ENCODE results near the gene PPP2R2B.

DNA sequence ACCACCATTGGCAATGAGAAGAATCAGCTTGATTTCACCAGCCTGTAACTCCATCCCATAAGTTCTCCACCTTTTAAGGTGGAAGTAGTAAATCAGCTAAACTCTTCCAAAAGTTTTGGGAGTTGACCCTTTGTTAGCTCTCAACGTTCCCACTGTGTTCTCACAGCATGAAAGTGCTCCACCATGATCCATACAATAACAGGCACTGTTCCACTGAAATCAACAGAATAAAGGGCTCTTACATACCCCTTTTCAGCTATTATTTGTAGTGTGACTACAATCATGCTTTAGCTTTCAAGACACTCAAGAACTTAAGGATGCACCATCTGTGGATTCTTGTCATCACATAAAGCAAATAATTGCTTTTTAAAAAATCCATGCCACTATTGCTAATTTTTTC lies 81.6 kb downstream of the PPP2R2B start:
- no peak for TF ChIP-seq YY1 (IDR thresholded peaks at IDR 0.05; ENCODE audit: low read depth)
- TF ChIP-seq, protein P1, sequence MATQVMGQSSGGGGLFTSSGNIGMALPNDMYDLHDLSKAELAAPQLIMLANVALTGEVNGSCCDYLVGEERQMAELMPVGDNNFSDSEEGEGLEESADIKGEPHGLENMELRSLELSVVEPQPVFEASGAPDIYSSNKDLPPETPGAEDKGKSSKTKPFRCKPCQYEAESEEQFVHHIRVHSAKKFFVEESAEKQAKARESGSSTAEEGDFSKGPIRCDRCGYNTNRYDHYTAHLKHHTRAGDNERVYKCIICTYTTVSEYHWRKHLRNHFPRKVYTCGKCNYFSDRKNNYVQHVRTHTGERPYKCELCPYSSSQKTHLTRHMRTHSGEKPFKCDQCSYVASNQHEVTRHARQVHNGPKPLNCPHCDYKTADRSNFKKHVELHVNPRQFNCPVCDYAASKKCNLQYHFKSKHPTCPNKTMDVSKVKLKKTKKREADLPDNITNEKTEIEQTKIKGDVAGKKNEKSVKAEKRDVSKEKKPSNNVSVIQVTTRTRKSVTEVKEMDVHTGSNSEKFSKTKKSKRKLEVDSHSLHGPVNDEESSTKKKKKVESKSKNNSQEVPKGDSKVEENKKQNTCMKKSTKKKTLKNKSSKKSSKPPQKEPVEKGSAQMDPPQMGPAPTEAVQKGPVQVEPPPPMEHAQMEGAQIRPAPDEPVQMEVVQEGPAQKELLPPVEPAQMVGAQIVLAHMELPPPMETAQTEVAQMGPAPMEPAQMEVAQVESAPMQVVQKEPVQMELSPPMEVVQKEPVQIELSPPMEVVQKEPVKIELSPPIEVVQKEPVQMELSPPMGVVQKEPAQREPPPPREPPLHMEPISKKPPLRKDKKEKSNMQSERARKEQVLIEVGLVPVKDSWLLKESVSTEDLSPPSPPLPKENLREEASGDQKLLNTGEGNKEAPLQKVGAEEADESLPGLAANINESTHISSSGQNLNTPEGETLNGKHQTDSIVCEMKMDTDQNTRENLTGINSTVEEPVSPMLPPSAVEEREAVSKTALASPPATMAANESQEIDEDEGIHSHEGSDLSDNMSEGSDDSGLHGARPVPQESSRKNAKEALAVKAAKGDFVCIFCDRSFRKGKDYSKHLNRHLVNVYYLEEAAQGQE (IDR thresholded peaks at IDR 0.05; ENCODE audit: low read depth): no peak
- TF ChIP-seq FOXM1 (IDR thresholded peaks at IDR 0.05; ENCODE audit: borderline replicate concordance, low read depth): no peak
- no peak for TF ChIP-seq CEBPB (IDR thresholded peaks at IDR 0.05)
- TF ChIP-seq EP300 (IDR thresholded peaks at IDR 0.05; ENCODE audit: borderline replicate concordance): no peak
- no peak for TF ChIP-seq RAD21 (IDR thresholded peaks at IDR 0.05; ENCODE audit: low read depth)
- no peak for TF ChIP-seq MAX (IDR thresholded peaks at IDR 0.05)
- TF ChIP-seq TEAD4 (IDR thresholded peaks at IDR 0.05): no peak
- TF ChIP-seq EGR1 (IDR thresholded peaks at IDR 0.05): no peak
- TF ChIP-seq CREB1 (IDR thresholded peaks at IDR 0.05; ENCODE audit: low read depth): no peak
- TF ChIP-seq ZBTB7A (IDR thresholded peaks at IDR 0.05; ENCODE audit: low read depth): no peak
